Putamen (tissue), 1 donor: ENCODE data around the gene GTF2IRD1.
"Not testable (repeated sequence)": the region's sequence is repeated elsewhere in the genome, so short reads cannot be mapped to it uniquely, and the experiment has no call there.

Experiments
- DNase-seq: peaks from one replicate; pipeline ENCODE4 v3.0.0-alpha.2; 2016; ENCODE audit warnings: low spot score

GTF2IRD1 gene

DNA sequence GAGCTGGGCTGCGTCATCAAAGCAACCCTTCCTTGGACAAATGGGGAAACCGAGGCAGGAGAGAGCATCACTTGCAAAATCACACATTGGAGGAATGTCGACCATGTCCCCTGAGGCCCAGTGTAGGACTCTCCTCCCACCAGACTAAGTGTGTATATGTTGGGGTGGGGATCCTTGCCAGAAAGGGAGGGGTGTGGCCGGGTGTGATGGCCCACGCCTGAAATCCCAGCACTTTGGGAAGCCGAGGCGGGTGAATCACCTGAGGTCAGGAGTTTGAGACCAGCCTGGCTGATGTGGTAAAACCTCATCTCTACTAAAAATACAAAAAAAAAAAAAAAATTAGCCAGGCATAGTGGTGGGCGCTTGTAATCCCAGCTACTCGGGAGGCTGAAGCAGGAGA lies 23.3 kb upstream of the GTF2IRD1 start:
- not testable (repeated sequence) for DNase-seq

DNA sequence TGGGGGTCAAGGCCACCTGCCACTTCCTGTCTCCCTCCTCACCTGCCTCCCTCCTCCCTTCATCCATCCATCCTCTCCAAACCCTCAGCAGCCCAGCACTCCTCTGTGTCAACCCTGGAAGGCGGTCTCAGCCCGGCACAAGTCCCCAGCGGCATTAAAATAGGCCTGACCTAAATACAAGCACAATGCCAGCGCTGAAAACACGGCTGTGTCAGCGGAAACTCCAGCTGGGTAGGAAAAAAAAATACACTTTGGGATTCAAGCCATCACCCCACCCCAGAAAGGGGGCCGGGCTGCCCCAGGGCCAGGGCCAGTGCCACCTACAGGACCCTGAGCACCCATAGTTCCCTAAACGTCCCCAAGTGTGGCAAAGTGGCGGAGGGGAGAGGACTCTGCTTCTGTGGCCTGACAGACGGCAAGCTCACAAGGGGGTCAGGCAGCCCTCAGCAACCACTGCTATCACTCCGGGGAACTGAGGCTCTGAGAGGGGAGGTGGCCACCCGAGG lies 22.7 kb upstream of the GTF2IRD1 start:
- DNase-seq: no peak

DNA sequence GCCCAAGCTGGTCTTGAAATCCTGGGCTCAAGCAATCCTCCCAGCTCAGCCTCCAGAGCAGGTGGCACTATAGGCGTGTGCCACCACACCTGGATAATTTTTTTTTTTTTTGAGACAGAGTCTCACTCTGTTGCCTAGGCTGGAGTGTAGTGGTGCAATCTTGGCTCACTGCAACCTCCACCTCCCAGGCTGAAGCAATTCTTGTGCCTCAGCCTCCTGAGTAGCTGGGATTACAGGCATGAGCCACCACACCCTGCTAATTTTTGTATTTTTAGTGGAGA lies 16.5 kb upstream of the GTF2IRD1 start:
- not testable (repeated sequence) for DNase-seq

DNA sequence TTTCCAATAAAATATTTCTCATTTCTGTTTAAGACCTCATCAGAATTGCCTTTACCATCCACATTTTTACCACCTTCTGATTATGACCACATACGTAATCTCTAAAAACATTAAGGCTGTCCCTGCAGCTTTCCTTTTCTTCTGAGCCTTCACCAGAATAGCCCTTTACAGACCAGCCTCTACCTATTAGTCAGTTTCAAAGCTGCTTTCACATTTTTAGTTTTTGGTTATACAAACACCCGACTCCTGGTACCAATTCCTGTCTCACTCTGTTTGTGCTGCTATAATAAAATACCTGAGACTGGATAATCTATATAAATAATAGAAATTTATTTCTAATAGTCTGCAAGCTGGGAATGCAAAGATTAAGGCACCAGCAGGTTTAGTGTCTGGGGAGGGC lies 15.4 kb upstream of the GTF2IRD1 start:
- no peak for DNase-seq

DNA sequence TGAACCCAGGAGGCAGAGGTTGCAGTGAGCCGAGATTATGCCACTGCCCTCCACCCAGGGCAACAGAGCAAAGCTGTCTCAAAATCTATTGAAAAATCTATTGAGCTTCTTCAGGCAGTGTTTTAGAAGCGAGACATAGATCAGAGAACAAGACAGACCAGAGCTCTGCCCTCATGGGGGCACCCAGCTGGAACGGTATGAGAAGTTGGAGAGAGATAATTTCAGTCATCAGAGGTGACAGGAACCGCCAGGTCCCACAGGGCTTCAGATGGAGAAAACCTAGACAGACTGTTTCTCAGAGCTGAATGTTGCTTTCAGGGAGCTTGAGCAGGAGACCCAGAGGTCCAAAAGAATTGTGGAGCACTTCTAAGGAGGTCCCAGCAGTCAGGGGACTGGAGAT lies 14.2 kb upstream of the GTF2IRD1 start:
- no peak for DNase-seq

DNA sequence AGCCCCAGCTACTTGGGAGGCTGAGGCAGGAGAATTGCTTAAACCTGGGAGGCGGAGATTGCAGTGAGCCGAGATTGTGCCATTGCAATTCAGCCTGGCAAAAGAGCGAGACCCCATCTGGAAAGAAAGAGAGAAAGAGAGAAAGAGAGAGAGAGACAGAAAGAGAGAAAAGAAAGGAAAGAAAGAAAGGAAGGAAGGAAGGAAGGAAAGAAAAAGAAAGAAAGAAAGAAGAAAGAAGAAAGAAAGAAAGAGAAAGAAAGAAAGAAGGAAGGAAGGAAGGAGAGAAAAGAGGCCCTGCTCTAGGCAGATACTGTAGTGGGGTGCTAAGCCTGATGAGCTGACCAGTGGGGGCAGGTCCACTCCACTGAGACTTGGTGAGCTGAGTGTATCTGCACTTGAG lies 13.6 kb upstream of the GTF2IRD1 start:
- not testable (repeated sequence) for DNase-seq

DNA sequence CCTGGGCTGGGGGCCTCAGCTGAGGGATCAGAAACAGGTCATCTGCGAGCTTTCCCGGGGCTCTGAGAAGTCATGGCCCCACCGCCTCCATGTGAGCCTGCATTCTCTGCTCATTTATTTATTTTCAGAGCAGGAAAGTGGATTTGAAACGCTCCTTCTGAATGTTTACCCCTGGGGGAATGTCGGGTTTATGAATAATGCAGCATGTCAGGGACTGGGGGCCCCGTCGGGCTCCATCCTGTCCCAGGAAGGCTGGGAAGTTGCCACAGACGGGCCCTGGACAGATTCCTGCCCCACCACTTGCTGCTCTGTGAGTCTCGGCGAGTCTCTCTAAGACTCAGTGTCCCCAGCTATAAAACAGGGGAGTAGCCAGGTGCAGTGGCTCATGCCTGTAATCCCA lies 11.9 kb upstream of the GTF2IRD1 start:
- DNase-seq: no peak

DNA sequence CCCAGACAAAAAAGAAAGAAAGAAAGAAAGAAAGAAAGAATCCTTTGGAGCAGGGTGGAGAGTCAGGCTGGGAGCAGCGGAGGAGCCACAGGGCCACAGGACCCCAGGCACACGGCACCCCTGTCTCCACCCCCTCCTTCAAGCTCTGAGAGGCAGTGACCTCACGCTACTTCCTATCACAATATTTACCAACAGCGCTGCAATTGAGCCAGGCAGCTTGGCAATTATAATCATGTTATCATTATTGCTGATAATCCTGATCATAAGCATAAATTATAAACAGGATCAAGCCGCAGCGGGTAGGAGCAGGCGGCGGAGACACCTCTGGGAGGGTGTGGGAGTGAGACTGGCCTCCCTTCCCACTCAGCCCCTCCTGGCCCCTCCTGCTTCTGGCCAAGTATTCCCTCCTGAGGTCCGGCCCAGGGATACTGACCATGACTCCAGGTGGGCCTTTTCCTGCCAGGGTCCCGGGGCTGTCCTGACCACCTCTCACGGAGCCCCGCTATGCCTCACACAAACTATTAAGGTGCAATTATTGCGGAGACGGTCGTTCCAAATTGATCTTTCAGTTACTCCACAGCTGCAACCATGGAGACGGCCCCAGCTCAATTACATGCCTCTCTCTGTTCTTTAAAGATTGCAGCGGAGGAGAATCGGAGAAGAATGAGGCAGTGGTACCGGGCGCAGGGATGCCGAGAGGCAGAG lies 10.0 kb upstream of the GTF2IRD1 start:
- DNase-seq: no peak

DNA sequence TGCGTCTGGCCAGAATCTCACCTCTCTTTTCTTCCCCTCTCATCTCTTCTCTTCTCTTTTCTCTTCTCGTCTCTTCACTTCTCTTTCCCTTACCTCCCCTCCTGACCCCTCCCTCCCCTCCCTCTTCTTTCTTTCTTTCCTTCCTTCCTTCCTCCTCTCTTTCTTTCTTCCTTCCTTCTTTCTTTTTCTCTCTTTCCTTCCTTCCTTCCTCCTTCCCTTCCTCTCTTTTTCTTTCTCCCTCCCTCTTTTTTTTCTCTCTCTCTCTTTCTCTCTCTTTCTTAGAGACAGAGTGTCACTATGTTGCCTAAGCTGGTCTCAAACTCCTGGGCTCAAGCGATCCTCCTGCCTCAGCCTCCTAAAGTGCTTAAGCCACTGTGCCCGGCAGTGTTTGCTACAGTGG lies 4.6 kb upstream of the GTF2IRD1 start:
- no peak for DNase-seq

DNA sequence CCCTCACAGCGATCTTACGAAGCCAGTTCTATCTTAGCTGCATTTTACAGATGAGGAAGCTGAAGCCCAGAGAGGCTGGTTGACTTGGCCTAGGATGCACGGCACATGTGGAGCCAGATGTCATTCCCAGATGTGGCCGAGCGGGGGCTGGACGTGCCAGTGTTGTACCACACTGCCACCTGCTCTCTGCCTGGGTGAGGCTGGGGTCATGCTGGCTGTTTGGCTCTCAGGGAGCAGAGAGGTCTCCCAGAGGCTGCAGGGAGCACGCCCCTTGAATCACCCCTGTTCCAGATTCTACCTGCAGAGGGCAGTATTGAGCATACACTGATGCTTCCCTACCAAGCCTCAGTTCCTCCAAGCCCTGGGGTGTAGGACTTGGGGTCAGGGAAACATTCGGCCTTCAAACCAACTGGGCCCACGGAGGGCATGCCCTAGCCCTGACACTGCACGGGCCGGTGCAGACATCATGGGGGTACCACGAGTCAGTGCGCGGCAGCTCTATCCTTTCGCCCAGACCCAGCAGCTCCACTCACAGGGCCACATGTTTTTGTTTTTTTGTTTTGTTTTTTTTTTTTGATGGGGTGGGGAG lies 3.8 kb upstream of the GTF2IRD1 start:
- no peak for DNase-seq

DNA sequence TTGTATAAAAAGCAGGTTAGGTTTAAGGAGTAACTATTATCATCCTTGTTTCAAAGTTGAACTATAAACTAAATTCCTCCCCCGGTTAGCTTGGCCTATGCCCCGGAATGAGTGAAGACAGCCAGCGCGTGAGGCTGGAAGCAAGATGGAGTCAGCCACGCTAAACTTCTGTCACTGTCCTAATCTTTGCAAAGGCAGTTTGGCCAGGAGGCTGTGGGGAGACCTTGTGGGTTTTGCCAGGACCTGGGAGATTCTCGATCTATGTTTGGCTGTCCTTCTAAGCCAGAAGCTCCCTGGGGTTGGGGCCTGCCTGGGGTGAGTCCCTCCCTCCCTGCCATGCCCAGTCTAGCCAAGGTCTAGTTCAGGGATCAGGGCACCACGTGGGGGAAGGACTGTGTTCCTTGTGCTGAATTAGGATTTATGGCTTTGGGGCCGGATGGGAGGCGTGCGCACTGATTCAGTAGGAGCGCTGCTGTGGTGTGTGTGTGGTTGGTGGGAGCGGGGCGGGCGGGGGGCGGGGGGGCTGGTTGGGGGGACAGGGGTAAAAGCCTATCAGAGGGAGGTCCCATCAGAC lies 871 bp upstream of the GTF2IRD1 start:
- DNase-seq: no peak

DNA sequence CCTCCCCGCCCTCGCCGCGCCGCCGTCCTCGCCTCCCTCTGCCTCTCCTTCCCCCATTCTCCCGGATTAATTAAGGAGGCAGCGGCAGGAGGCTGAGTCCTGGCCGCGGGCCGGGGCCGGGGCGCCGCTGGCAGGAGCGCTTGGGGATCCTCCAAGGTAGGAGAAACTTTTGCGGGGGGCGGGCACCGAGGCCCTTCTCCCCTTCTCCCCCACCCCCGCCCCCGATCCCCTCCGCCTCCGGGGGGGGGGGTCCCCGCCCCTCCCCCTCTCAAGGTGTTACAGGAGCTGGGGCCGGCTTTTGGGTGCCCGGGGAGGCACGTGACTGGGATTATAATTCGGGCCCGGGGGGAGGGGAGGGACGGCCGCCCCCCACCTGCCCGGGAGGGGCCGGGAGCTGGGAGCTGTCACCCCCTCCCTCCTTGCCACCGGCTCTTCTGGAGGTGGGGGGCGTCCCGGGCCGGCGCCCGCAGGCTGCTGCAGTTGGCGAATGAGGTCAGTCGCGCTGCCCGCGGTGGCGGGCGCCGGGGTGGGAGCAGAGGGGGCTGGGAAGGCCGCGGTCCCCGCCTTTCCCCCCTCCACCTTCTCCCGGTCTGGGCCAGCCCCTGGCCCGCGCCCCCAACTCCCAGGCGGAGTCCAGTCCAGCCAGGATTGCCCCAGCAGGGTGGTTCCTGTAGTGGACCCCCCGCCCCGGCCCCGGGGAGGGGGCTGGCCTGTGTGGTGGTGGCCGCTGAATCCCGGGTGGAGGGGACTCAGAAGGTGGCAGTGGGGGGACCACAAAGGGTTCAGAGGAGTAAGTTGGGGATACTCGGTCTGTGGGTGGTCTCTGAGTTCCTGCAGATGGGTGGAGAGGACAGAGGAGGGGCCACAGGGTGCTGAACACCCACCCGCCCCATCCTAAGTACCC lies 567 bp downstream of the GTF2IRD1 start:
- no peak for DNase-seq

DNA sequence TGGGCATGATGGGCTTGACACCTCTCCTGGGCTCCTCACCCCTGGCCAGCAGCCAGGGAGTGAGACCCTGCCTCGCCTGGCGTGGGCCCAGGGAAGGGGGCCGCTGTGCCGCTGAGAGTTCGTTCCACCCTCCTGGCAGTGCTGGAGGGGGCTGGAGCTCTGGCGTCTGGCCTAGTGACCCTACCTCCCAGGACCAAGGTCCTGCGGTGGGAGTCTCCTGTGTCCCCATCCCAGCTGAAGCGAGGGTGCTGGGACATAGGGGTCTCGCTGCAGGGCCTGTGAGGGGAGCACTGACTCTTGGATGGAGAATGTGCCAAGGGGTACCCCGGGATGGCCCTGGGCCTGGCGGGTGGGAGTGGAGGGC lies 1.2 kb downstream of the GTF2IRD1 start:
- no peak for DNase-seq

DNA sequence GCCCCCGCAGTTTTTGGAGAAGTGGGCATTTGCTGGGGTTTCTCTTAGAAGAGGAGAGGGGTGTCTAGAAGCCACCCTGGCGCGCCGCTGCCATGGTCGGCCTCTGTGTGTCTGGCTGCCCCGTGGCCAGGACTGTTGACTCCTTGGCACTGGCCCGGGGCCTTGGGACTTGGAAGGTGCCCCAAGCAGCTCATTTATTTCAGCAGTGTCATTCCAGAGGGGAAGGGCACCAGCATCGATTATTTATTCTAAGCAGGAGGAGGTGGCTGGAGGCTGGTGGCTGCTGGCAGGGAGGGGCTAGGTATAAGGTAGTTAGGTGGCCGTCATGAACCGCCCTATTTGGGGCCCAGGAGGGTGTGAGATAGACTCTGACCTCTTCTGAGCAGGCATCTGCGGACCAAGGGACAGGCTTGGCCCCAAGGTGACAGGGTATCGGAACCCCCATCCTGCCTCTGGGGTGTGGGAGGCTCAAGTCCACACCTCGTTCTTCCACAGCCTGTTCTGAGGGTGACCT lies 1.6 kb downstream of the GTF2IRD1 start:
- DNase-seq: no peak

DNA sequence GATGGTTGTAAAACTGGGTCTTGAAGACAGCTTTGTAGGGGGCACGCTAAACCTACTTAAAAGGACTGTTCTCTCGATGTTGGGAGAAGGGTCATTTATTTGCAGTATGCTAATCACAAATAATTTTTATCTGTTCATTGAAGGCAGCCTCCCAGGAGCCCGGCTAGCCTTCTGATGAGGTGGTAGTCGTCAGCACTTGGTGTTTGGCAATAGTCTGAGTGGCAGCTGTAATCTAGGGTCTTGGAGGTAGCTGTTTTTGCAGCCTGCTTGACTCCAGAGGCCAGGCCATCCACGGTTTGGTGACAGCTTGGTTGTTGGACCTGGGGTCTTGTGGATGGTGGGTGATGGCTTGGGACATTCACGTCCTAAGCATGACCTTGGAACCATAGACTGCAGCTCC lies 2.2 kb downstream of the GTF2IRD1 start:
- DNase-seq: no peak

DNA sequence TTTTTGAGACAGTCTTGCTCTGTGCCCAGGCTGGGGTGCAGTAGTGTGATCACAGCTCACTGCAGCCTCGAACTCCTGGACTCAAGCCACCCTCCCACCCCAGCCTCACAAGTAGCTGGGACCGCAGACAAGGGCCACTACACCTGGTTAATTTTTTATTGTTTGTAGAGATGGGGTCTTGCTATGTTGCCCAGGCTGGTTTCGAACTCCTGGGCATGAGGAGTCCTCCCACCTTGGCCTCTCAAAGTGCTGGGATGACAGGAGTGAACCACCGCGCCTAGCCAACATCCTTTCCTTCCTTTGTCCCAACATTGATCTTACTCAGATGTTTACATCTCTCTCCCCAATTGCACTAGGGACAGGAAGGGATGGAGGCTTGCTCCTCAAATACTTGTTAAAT lies 3.3 kb downstream of the GTF2IRD1 start:
- no peak for DNase-seq

DNA sequence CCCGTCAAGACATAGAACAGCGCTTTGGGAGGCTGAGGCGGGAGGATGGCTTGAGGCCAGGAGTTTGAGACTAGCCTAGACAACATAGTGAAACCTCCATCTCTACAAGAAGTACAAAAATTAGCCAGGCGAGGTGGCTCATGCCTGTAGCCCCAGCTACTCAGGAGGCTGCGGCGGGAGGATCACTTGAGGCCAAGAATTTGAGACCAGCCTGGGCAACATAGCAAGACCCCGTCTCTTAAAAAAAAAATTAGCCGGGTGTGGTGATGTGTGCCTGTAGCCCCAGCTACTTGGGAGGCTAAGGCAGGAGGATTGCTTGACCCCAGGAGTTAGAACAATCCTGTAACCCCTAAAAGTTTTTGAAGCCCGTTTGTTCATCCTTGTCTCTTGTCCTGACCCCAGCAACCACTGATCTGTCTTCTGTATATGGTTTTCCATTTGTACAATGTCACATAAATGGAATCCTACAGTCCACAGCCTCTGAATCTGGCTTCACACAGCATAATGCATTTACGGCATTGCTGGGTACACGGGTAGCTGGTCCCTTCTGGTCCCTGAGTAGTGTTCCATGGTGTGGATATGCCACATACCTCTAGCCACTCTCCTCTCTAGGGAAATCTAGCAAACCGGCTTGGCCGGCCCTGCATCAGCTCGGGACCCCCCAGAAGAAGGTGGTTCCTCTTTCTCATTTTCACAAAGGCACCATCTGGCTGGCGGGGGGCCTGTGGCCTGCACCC lies 8.4 kb downstream of the GTF2IRD1 start:
- no peak for DNase-seq

DNA sequence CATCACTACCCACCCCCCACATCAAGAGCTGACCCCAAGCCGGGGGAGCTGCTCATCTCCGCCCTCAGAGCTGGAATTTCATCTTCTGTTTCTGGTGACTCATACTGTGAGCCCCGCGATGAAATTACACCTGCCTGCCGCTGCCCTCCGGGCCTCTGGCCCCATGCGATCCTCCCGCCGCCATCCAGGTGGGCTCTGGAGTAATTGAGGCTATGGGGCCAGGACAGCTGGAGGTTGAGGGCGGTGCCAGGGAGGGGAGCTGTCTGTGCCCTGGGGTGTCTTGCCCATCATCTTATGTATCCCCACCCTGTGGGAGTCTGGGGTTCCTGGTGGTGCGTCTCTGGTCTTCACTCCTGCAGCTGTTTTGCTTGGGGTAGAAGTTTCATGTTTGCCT lies 9.0 kb downstream of the GTF2IRD1 start:
- no peak for DNase-seq

DNA sequence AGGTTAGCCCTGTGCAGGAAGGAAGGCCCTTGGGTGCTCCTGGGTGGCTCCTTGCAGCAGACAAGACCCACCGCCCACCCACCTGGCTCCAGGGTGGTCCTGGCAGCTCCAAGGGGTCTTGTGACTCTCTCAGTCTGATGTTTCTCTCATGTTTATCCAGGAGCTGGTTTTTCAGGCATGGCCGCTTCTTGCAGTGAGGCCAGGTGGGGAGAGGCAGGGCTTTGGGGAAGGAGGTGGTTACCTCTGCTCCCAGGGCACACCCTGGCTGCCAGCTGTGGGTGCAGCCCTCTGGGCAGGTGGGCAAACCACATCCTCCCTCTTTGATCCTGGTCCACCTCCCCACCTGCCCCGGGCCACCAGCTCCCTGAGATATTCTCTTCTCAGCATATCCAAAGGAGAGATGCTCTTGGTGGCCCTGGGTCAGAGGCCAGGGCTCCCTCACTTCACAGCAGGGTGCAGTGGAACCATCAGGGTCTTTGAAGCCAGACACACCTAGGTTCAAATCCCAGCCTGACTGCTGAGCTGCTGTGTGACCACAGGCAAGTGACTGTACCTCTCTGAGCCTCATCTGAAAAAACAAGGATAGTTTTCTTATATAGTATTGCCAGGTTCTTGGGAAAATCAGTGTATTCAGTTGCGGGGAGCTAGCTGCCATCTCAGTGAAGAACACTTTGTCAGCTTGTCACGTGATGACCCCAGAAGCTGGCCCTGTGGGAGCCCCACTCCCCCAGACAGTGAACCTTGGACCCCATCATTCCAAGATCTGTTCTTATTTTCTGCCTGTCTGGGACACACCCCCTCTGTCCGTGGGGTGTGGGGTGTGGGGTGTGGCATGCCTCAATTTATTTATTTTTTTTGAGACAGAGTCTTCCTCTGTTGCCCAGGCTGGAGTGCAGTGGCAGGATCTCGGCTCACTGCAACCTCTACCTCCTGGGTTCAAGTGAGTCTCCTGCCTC lies 11.5 kb downstream of the GTF2IRD1 start:
- no peak for DNase-seq

DNA sequence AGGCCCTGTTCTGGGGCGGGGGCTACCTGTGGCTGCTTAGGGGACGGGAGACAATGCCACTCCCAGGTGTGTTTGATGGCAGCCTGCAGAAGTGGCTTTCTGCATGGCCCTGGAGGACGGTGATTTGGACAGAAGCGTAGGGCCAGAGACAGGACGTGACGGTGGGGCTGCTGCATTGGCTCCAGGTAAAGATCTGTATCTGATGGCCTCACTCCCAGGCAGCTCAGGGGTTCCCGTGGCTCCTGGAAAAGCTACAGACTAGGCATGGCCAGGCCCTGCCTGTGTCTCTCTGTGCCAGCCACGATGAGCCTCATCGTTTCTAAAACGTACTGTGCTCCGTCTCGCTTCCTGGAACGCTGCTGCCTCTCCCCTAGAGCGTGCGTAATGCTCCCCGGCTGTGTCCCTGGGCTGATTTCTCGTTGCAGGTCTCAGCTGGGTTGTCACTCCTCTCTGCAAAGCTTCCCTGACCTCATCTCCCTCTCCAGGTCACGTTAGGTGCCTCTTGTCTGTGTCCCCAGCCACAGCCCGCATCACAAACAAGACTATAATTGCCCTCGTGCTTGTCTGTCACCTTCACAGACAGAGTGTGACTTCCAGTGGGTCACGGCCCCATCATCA lies 12.6 kb downstream of the GTF2IRD1 start:
- no peak for DNase-seq
